Activated naive CD8-positive, alpha-beta T cell treated with anti-CD3 and anti-CD28 coated beads for 36 hours (primary cell): ENCODE results near the gene DDAH1. TPM values are rescaled to one million over a fixed set of nuclear protein-coding genes. Genes with fewer than 3 reads are reported as not detected.

Experiments used
- DNase-seq: peaks from one replicate; pipeline ENCODE4 v3.0.0; 2021
- H3K27ac Mint-ChIP-seq: one replicate; pipeline ENCODE4 v1.8.0; 2022; ENCODE audit warnings: mild to moderate bottlenecking, moderate library complexity, mixed read lengths
- H3K27me3 Mint-ChIP-seq: one replicate; pipeline ENCODE4 v1.8.0; 2022; ENCODE audit warnings: mild to moderate bottlenecking, mixed read lengths
- H3K36me3 Mint-ChIP-seq: one replicate; pipeline ENCODE4 v1.8.0; 2021; ENCODE audit warnings: mild to moderate bottlenecking, mixed read lengths
- H3K4me1 Mint-ChIP-seq: one replicate; pipeline ENCODE4 v1.8.0; 2021; ENCODE audit warnings: mixed read lengths
- H3K4me3 Mint-ChIP-seq: one replicate; pipeline ENCODE4 v1.8.0; 2022; ENCODE audit warnings: mild to moderate bottlenecking, moderate library complexity, mixed read lengths
- H3K9me3 Mint-ChIP-seq: one replicate; pipeline ENCODE4 v1.8.0; 2022; ENCODE audit warnings: mixed read lengths
- total RNA-seq, 2 experiments: library from RNA; stranded (reverse); gene quantifications; one replicate each; pipeline ENCODE4 v1.2.3, GENCODE V29; 2021

The DDAH1 gene
- total RNA-seq, 2 experiments from 2014 or later: 0.16 TPM; not detected in 1

- peak overlapping the region; percentile 88 for H3K27ac Mint-ChIP-seq
- DNase-seq: no peak
- H3K4me3 Mint-ChIP-seq: peak overlapping the region; percentile 84
- no peaks in the 10 kb centered on the region for H3K9me3 Mint-ChIP-seq
- H3K4me1 Mint-ChIP-seq: peaks cover 48% of the 10 kb centered on the region
- H3K27me3 Mint-ChIP-seq: no peaks in the 10 kb centered on the region
- peaks cover 26% of the 10 kb centered on the region for H3K36me3 Mint-ChIP-seq
Measured at GRCh38 chr1:85274969-85275453, 189.9 kb downstream of the DDAH1 start.

- no peaks in the 10 kb centered on the region for H3K27me3 Mint-ChIP-seq
- H3K9me3 Mint-ChIP-seq: no peaks in the 10 kb centered on the region
- DNase-seq: no peak
- peaks cover 43% of the 10 kb centered on the region for H3K4me1 Mint-ChIP-seq
- H3K4me3 Mint-ChIP-seq: no peak overlapping the region
- peaks cover 30% of the 10 kb centered on the region for H3K36me3 Mint-ChIP-seq
- peak overlapping the region; percentile 5 for H3K27ac Mint-ChIP-seq
Measured at GRCh38 chr1:85273397-85273796, 191.6 kb downstream of the DDAH1 start.

GRCh38 chr1:85268801-85269585 lies 196.0 kb downstream of the DDAH1 start:
- H3K4me1 Mint-ChIP-seq: peaks cover 31% of the 10 kb centered on the region
- H3K27me3 Mint-ChIP-seq: no peaks in the 10 kb centered on the region
- no peak overlapping the region for H3K27ac Mint-ChIP-seq
- no peak for DNase-seq
- no peaks in the 10 kb centered on the region for H3K9me3 Mint-ChIP-seq
- H3K4me3 Mint-ChIP-seq: no peak overlapping the region
- peaks cover 28% of the 10 kb centered on the region for H3K36me3 Mint-ChIP-seq

Other genes starting within 250 kb of the DDAH1 start
- 10 to 100 TPM; 29.3 to 30.0 TPM for gene C1orf52, start 205.5 kb downstream of the DDAH1 start, total RNA-seq
- gene BCL10, start 188.5 kb downstream of the DDAH1 start, total RNA-seq: 10 to 100 TPM; 27.5 to 29.0 TPM
- gene CCN1, start 115.6 kb upstream of the DDAH1 start, total RNA-seq: under 1 TPM in 1 of 2 experiments, not detected in 1; 0.12 TPM
- 10 to 100 TPM; 31.6 to 32.5 TPM for gene ZNHIT6, start 243.3 kb upstream of the DDAH1 start, total RNA-seq